Calu3 (cell line): Measurements from ENCODE around the gene PAK5. TPM values are rescaled to one million over a fixed set of nuclear protein-coding genes. Genes with fewer than 3 reads are reported as not detected.

Source experiments
- BruUV-seq: library from RNA; stranded (reverse); fragments of 400-500 nt; replicated peaks from 2 replicates; lab custom pipeline; 2021; lab: Mats Ljungman, UMichigan
- CTCF ChIA-PET: fragments of 300-600 bp; sonication (Branson Sonifier 250); formaldehyde crosslinking; loops from one replicate; lab custom pipeline; 2022; ENCODE audit warnings: antibody characterized with exemption; lab: Charles Lee
- DNase-seq: peaks from one replicate; pipeline ENCODE4 v3.0.0; 2022
- H3K27ac Mint-ChIP-seq: one replicate; pipeline ENCODE4 v1.8.0; 2022; ENCODE audit warnings: mixed read lengths; ENCODE audit not compliant: unreplicated experiment
- H3K27me3 Mint-ChIP-seq: one replicate; pipeline ENCODE4 v1.8.0; 2022; ENCODE audit warnings: mixed read lengths; ENCODE audit not compliant: unreplicated experiment
- H3K36me3 Mint-ChIP-seq: one replicate; pipeline ENCODE4 v1.8.0; 2022; ENCODE audit warnings: mild to moderate bottlenecking, moderate library complexity, mixed read lengths; ENCODE audit not compliant: insufficient read depth, unreplicated experiment
- H3K4me1 Mint-ChIP-seq: one replicate; pipeline ENCODE4 v1.8.0; 2022; ENCODE audit warnings: mild to moderate bottlenecking, low read depth, mixed read lengths; ENCODE audit not compliant: unreplicated experiment
- H3K4me3 Mint-ChIP-seq: one replicate; pipeline ENCODE4 v1.8.0; 2022; ENCODE audit warnings: mild to moderate bottlenecking, low read depth, moderate library complexity, mixed read lengths; ENCODE audit not compliant: unreplicated experiment
- H3K9me3 Mint-ChIP-seq: one replicate; pipeline ENCODE4 v1.8.0; 2022; ENCODE audit warnings: low read depth, mixed read lengths; ENCODE audit not compliant: unreplicated experiment
- intact Hi-C: fragments of 100-400 bp; cut with micrococcal nuclease; formaldehyde crosslinking; loops from one replicate; pipeline ENCODE4 v1.10.0; 2022; ENCODE audit not compliant: unreplicated experiment
- total RNA-seq: library from RNA; stranded (reverse); gene quantifications from 2 replicates; pipeline ENCODE4 v1.2.3, GENCODE V29; 2022
- TF ChIP-seq, protein P1 (sequence below): fragments of 200-600 bp; IDR thresholded peaks from one replicate; pipeline ENCODE4 v1.8.0; 2022; ENCODE audit warnings: antibody characterized with exemption; ENCODE audit not compliant: unreplicated experiment

Gene PAK5
- total RNA-seq, 1 experiment from 2014 or later, result not detected

DNA sequence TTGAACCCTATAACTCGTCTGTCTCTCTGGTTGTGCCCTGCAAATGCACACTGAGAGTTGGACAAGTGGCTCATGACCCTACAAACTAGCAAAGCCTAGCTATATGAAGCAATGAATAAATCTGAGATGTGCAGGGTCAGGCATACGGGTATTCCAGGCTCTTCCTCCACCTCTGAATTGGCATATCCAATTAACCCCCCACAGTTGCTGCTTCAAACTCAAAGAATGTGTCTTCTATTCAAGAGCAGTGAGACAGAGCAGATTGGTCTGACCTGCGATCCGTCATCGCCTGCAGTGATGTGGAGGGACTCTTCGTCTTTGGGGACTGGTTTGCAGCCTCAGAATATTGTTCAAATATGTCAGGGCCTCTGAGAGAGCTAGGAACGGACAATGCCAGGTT, 264.7 kb downstream of the PAK5 start:
- TF ChIP-seq, protein P1, sequence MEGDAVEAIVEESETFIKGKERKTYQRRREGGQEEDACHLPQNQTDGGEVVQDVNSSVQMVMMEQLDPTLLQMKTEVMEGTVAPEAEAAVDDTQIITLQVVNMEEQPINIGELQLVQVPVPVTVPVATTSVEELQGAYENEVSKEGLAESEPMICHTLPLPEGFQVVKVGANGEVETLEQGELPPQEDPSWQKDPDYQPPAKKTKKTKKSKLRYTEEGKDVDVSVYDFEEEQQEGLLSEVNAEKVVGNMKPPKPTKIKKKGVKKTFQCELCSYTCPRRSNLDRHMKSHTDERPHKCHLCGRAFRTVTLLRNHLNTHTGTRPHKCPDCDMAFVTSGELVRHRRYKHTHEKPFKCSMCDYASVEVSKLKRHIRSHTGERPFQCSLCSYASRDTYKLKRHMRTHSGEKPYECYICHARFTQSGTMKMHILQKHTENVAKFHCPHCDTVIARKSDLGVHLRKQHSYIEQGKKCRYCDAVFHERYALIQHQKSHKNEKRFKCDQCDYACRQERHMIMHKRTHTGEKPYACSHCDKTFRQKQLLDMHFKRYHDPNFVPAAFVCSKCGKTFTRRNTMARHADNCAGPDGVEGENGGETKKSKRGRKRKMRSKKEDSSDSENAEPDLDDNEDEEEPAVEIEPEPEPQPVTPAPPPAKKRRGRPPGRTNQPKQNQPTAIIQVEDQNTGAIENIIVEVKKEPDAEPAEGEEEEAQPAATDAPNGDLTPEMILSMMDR, result no peak
- Mint-ChIP-seq H3K27me3 (no peaks in the 10 kb centered on the region), H3K27ac (no peak overlapping the region), H3K4me1 (peaks cover 20% of the 10 kb centered on the region), H3K9me3 (peaks cover 1% of the 10 kb centered on the region), H3K4me3 (no peak overlapping the region), H3K36me3 (no peaks in the 10 kb centered on the region)
- no peak for DNase-seq
- intact Hi-C loops, result no loop called here
- CTCF ChIA-PET, result no interaction called here
- no TSS peak for BruUV-seq

GRCh38 chr20:9573335-9574151, 265.3 kb downstream of the PAK5 start:
- H3K4me1 Mint-ChIP-seq, result peaks cover 20% of the 10 kb centered on the region
- H3K27me3 Mint-ChIP-seq, result no peaks in the 10 kb centered on the region
- H3K36me3 Mint-ChIP-seq, result no peaks in the 10 kb centered on the region
- no peak overlapping the region for H3K4me3 Mint-ChIP-seq
- H3K9me3 Mint-ChIP-seq, result peaks cover 3% of the 10 kb centered on the region
- BruUV-seq, result no TSS peak
- CTCF ChIA-PET, result no interaction called here
- H3K27ac Mint-ChIP-seq, result no peak overlapping the region
- DNase-seq, result no peak
- TF ChIP-seq, protein P1, result no peak
- intact Hi-C loops, result no loop called here

DNA sequence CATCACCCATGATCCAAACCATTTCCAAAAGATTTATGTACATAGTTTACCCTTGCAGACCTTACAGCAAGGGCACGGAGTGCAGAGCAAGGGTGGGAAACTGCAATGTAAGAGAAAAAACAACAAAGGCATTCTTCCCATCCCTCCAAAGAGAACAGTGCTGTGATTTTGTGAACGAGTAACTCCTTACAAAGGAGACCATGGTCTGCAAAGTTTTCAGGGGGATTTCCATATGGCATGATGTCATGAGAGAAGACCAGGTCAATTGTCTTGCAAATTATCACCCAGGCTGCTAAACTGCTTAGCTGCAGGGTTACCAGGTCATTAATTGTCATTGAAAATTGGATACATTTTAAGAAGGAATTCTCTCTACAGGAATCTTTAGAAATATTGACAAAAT, 266.2 kb downstream of the PAK5 start:
- BruUV-seq, result no TSS peak
- peaks cover 3% of the 10 kb centered on the region for H3K9me3 Mint-ChIP-seq
- CTCF ChIA-PET, result no interaction called here
- H3K4me3 Mint-ChIP-seq, result no peak overlapping the region
- H3K27ac Mint-ChIP-seq, result no peak overlapping the region
- TF ChIP-seq, protein P1, result no peak
- peaks cover 20% of the 10 kb centered on the region for H3K4me1 Mint-ChIP-seq
- intact Hi-C loops, result no loop called here
- H3K27me3 Mint-ChIP-seq, result no peaks in the 10 kb centered on the region
- no peaks in the 10 kb centered on the region for H3K36me3 Mint-ChIP-seq
- no peak for DNase-seq

- Mint-ChIP-seq H3K9me3 (peaks cover 3% of the 10 kb centered on the region), H3K36me3 (no peaks in the 10 kb centered on the region), H3K4me1 (peaks cover 11% of the 10 kb centered on the region), H3K27ac (no peak overlapping the region), H3K4me3 (no peak overlapping the region), H3K27me3 (no peaks in the 10 kb centered on the region)
- no TSS peak for BruUV-seq
- intact Hi-C loops, result no loop called here
- CTCF ChIA-PET, result interaction anchor here (0.6 kb wide), 1 partner anchor 31 kb away, joined by 3 read pairs; no protein-coding TSS in a partner anchor
- no peak for DNase-seq
- TF ChIP-seq, protein P1, result no peak
Observed at GRCh38 chr20:9571783-9572182, 267.1 kb downstream of the PAK5 start.
